HG02852 (cell line): ENCODE results near the gene DEK.
"Not testable (repeated sequence)": the region's sequence is repeated elsewhere in the genome, so short reads cannot be mapped to it uniquely, and the experiment has no call there.

Experiments
- ATAC-seq: cut with Tn5 transposase; IDR thresholded peaks from one replicate; pipeline ENCODE4 v1.9.1; 2021; ENCODE audit warnings: mild to moderate bottlenecking, moderate library complexity; ENCODE audit not compliant: unreplicated experiment

Gene DEK

GRCh38 chr6:18207949-18208348, 56.4 kb downstream of the DEK start:
- no peak for ATAC-seq

DNA sequence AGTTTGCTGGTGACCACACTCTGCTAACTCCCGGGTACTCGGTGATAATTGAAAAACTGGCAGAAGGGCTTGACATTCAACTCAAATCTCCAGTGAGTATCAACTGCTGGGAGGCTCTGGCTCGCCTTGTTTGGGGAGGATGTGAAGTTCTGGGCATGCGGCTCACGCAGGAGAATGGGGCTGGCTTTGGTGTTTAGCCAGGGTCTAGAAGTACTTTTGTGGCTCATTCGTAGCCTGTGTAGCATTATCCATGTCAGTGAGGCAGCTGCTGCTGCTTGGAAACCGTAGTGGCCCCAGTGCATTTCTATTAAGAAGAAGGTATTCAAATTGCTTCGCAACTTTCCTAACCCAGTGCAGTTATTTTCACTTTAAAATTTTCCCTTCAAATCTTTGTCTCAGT, 56.9 kb downstream of the DEK start:
- no peak for ATAC-seq

GRCh38 chr6:18206591-18206990, 57.7 kb downstream of the DEK start:
- no peak for ATAC-seq

- ATAC-seq: no peak
Measured at GRCh38 chr6:18204691-18205090, 59.6 kb downstream of the DEK start.

DNA sequence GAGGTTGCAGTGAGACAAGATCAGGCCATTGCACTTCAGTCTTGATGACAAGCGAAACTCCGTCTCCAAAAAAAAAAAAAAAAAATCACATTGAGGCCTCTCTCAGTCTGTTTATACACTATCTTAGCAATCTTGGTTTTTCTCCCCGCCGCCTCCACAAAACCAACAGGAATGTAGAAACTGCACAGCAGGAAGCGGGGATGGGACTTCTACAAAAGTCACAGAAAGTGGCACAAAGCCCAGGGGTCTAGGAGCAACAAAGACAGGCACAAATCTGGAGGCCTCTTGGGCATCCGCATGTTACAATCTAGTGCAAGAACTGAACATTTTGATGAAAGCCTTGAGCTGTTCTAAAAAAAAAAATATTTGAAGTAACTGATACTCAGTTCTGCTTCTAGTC, 60.5 kb downstream of the DEK start:
- no peak for ATAC-seq

GRCh38 chr6:18192026-18192425, 72.3 kb downstream of the DEK start:
- no peak for ATAC-seq

DNA sequence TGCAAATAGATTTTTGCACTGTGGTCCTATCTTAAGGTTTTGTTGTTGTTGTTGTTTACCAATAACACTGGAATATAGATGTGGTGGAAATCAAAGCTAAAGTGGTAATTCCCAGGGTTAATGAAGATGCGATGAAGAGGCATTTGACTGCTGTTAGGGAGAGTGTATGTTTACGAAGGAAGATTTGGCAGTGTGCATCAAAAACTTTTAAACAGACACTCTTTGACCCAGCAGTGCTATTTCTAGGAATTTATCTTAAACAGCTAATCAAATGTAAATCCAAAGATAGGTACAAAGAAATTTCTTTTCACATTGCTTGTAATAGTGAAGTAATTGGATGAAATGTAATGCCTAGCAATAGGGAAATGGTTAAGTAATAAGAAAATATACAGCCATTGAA, 75.1 kb downstream of the DEK start:
- no peak for ATAC-seq

DNA sequence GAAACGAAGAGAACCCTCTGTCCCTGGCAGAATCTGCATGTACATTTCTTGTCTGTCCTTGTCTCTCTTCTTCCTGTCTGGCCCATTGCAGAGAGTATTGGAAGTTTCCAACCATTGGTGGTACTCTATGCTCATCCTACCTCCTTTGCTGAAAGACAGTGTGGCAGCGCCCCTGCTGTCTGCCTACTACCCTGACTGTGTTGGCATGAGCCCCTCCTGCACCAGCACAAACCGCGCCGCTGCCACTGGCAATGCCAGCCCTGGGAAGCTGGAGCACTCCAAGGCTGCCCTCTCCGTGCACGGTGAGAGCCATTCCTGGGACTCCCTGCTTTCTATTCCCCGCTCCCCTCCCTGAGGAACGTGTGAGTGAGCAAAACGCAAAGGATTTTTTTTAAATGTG, 76.6 kb downstream of the DEK start:
- ATAC-seq: no peak

- ATAC-seq: no peak
Measured at GRCh38 chr6:18186540-18187250, 77.6 kb downstream of the DEK start.

- ATAC-seq: no peak
Measured at GRCh38 chr6:18186033-18186432, 78.3 kb downstream of the DEK start.

DNA sequence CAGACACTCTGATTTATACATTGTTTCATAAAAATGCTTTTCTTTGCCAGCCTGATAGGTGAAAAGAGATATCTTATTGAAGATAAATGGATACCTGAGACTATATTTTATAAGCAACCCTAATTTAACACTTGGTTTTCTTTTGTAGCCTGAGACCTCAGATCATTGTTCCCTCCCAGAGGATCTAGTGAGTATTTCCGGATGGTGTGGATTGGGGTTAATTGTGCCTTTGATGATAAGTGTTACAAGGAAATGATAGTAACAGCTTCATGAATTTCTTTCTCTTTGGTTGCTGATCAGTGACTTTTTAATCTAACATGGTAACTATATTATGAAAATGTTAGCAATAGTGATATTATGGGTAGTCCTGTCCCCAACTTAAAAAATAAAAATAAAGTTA, 78.7 kb downstream of the DEK start:
- no peak for ATAC-seq

DNA sequence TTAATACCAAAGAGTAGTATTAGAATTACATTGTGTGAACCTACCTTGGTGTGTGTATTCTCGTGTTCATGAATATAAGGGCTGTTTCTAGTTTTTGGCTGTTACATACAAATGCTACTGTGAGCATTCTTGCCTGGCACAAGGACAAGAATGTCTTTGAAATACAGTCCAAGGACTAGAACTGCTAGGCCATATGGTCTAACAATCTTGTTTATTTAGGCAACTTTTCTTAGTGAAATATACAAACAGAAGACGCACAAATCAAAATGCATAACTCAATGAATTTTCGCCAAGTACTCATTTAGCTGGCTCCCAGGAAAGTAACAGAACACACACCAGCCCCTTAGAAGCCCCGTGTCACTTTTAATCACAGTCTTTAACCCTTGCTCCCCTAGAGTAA, 80.6 kb downstream of the DEK start:
- ATAC-seq: no peak

- no peak for ATAC-seq
Measured at GRCh38 chr6:18182568-18182967, 81.8 kb downstream of the DEK start.

DNA sequence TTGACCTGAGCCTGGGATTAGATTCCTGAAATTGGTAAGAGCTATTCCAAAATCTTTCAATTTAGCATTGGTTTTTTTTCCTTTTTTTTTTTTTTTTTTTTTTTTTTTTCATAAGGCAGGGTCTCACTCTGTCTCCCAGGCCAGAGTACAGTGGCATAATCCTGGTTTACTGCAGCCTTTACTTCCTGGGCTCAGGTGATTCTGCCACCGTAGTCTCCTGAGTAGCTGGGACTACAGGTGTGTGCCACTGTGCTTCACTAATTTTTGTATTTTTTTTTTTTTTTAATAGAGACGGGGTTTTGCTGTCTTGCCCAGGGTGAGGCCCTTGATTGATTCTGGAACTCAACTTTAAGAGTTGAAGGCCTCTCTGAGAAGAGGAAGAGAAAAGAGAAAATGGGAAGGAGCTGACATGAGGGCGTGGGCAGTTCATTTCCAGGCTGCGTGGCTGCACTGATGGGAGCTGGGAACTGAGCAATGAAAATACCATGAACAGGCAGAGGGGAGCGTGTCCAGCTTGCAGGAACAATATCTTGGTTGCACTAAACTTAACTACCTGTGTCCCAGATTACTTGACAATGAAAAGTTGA, 84.5 kb downstream of the DEK start:
- ATAC-seq: no peak

DNA sequence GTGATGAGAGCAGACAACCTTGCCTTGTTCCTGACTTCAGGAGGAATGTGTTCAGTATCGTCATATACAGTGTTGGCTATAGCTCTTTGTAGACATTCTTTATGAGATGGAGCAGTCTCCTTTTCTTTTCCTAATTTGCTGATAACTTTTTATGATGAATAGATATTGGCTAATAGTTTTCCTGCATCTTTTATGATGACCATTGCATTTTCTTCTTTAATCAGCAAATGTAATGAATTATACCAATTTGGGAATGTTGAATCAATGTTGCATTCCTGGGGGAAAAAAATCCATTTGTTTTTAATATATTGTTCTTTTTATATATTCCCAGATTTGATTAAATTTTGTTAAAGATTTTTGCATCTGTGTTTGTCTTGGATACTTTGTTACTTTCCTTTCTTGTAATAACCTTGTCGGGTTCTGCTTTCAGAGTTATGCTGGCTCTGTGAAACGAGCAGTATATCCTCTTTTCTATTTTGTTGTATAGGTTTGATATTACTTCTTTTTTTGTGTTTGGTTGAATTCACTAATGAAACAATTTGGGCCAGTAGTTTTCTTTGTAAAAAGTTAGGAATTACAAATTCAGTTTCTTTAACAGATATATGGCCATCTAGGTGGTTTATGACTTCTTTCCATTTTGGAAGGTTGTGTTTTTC, 85.2 kb downstream of the DEK start:
- ATAC-seq: no peak

GRCh38 chr6:18177286-18177965, 86.9 kb downstream of the DEK start:
- no peak for ATAC-seq

GRCh38 chr6:18176198-18176597, 88.1 kb downstream of the DEK start:
- ATAC-seq: not testable (repeated sequence)
